CD4-positive, alpha-beta memory T cell (primary cell): Measurements from ENCODE around the gene DOCK1. TPM values are rescaled to one million over a fixed set of nuclear protein-coding genes. Genes with fewer than 3 reads are reported as not detected.

Experiments used
- CTCF ChIA-PET: fragments of 350-600 bp; sonication (Branson Sonifier 250); formaldehyde crosslinking; loops from one replicate; lab custom pipeline; 2021; ENCODE audit warnings: inconsistent platforms; ENCODE audit not compliant: partially characterized antibody; lab: Charles Lee
- POLR2A ChIA-PET: fragments of 350-600 bp; sonication (Branson Sonifier 250); formaldehyde crosslinking; loops from one replicate; lab custom pipeline; 2021; ENCODE audit not compliant: partially characterized antibody; lab: Charles Lee
- DNase-seq, 5 donors: peaks; one replicate each; pipeline versions ENCODE4 v3.0.0 to v3.0.0-alpha.2; 2020 to 2022; ENCODE audit warnings: mixed read lengths in 1 of 5
- H3K27ac ChIP-seq: one replicate; pipeline ENCODE4 v1.7.0; 2013; ENCODE audit warnings: low read depth, low read length
- H3K27me3 ChIP-seq: 2 replicates; pipeline ENCODE4 v1.7.0; 2013; ENCODE audit warnings: mild to moderate bottlenecking, low read length, moderate library complexity; ENCODE audit not compliant: insufficient read depth
- H3K36me3 ChIP-seq: 2 replicates; pipeline ENCODE4 v1.7.0; 2013; ENCODE audit warnings: mild to moderate bottlenecking, low read length, moderate library complexity; ENCODE audit not compliant: insufficient read depth
- H3K4me1 ChIP-seq: 2 replicates; pipeline ENCODE4 v1.7.0; 2013; ENCODE audit warnings: mild to moderate bottlenecking, low read length, moderate library complexity; ENCODE audit not compliant: insufficient read depth
- H3K4me3 ChIP-seq, 2 donors: one replicate each; pipeline ENCODE4 v1.7.0; 2013; ENCODE audit warnings: low read length in 2 of 2, mild to moderate bottlenecking in 1 of 2
- H3K9me3 ChIP-seq, 2 donors: one replicate each; pipeline ENCODE4 v1.7.0; 2013; ENCODE audit warnings: low read length in 2 of 2, control low read depth in 1 of 2; ENCODE audit not compliant: control insufficient read depth in 1 of 2
- H3K27ac Mint-ChIP-seq, 7 donors: one replicate each; pipeline ENCODE4 v1.8.0; 2020 to 2021; ENCODE audit warnings: mixed read lengths in 7 of 7, mild to moderate bottlenecking in 6 of 7, inconsistent platforms in 3 of 7, moderate library complexity in 3 of 7
- H3K27me3 Mint-ChIP-seq, 2 donors: one replicate each; pipeline ENCODE4 v1.8.0; 2020 to 2021; ENCODE audit warnings: mixed read lengths in 2 of 2
- H3K36me3 Mint-ChIP-seq, 2 donors: one replicate each; pipeline ENCODE4 v1.8.0; 2020 to 2021; ENCODE audit warnings: mixed read lengths in 2 of 2, inconsistent platforms in 1 of 2, mild to moderate bottlenecking in 1 of 2
- H3K4me1 Mint-ChIP-seq, 4 donors: one replicate each; pipeline ENCODE4 v1.8.0; 2020 to 2021; ENCODE audit warnings: mixed read lengths in 4 of 4, mild to moderate bottlenecking in 1 of 4
- H3K4me3 Mint-ChIP-seq, 8 donors: one replicate each; pipeline ENCODE4 v1.8.0; 2020 to 2021; ENCODE audit warnings: mixed read lengths in 8 of 8, mild to moderate bottlenecking in 7 of 8, moderate library complexity in 6 of 8, inconsistent platforms in 3 of 8
- H3K9me3 Mint-ChIP-seq, 8 donors: one replicate each; pipeline ENCODE4 v1.8.0; 2020 to 2021; ENCODE audit warnings: mixed read lengths in 8 of 8, mild to moderate bottlenecking in 5 of 8, inconsistent platforms in 3 of 8, moderate library complexity in 1 of 8
- intact Hi-C: fragments of 100-400 bp; cut with micrococcal nuclease; formaldehyde crosslinking; loops from one replicate; pipeline ENCODE4 v1.15.1; 2023
- polyA plus RNA-seq, 2 donors: library from polyadenylated mRNA; unstranded; fragments of 300-500 nt; fragmentation: Illumina TruSeq; gene quantifications; one replicate each; pipeline ENCODE4 v1.2.3, GENCODE V29; 2021
- total RNA-seq, 2 experiments: library from RNA; stranded (reverse); gene quantifications; one replicate each; pipeline ENCODE4 v1.2.3, GENCODE V29; 2021

DOCK1 gene
- total and polyA plus RNA-seq, 4 experiments from 2014 or later = 0.17 TPM; not detected in 2

DNA sequence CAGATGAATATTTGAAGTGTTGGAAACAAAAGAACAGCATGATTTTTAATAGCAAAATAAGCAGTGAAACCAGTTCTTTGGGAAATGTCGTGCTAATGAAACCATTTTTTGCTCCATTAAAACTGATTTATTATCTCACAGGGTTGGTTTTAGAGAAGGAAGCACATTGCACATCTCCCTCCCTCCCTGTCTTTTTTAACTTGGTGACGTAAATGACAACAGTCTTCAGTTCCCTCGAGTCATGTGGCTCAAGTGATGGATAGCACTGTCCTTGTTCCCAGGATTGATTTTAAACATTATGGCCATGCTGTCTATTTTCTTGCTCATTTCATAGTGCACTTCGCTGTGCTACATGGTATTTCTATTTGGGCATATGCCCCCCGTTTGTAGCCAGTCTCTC is 105.9 kb downstream of the DOCK1 start:
- no peak for DNase-seq
- Mint-ChIP-seq H3K27me3 (no peaks in the 10 kb centered on the region), H3K36me3 (no peaks in the 10 kb centered on the region), H3K4me1 (no peaks in the 10 kb centered on the region), H3K4me3 (no peak overlapping the region), H3K27ac (no peak overlapping the region), H3K9me3 (peaks cover 0 to 1% (median 0%) of the 10 kb centered on the region in 8 donors)
- H3K27ac ChIP-seq = no peak overlapping the region
- intact Hi-C loops = no loop called here
- H3K4me3 ChIP-seq = no peak overlapping the region
- ChIA-PET POLR2A (no interaction called here), CTCF (no interaction called here)
- no peaks in the 10 kb centered on the region for H3K9me3 ChIP-seq
- no peaks in the 10 kb centered on the region for H3K27me3 ChIP-seq
- H3K36me3 ChIP-seq = no peaks in the 10 kb centered on the region
- H3K4me1 ChIP-seq = no peaks in the 10 kb centered on the region

DNA sequence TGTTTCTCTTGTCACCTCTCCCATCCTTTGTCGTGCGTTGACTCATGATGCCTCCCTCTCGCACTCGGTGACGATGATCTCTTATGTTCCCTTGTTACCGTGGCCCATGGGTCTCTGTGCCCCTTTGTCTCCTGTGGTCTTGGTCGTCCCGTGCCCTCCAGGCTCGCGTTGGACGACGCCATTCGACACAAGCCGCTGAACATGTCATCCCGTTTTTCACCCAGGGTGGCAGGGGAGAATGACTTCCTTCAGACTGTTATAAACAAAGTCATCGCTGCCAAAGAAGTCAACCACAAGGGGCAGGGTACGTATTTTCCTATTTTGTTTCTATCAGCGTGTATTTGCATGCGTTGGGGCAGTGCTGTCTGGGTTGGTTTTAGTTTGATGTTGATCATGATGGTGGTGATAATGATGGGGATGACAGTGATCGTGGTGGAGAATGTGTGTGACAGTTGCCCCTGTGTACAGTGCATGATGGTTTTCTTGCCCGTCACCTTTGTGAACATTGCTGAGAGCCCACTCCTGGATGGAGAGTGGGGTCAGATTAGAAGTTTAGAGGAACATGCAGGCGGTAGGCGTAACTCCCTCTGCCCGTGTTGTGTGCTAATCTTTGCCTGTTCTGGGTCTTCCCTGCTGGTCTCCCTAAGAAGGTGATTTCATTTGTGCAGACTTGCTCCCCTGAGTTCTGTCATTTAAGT is 107.0 kb downstream of the DOCK1 start:
- Histone ChIP-seq H3K4me3 (no peak overlapping the region), H3K4me1 (no peaks in the 10 kb centered on the region), H3K9me3 (no peaks in the 10 kb centered on the region), H3K36me3 (no peaks in the 10 kb centered on the region), H3K27me3 (no peaks in the 10 kb centered on the region), H3K27ac (no peak overlapping the region)
- no peak overlapping the region for H3K4me3 Mint-ChIP-seq
- H3K27me3 Mint-ChIP-seq = no peaks in the 10 kb centered on the region
- no peak for DNase-seq
- no peaks in the 10 kb centered on the region for H3K4me1 Mint-ChIP-seq
- ChIA-PET CTCF (no interaction called here), POLR2A (no interaction called here)
- intact Hi-C loops = no loop called here
- H3K9me3 Mint-ChIP-seq = peaks cover 0 to 1% (median 0%) of the 10 kb centered on the region in 8 donors
- H3K27ac Mint-ChIP-seq = no peak overlapping the region
- H3K36me3 Mint-ChIP-seq = no peaks in the 10 kb centered on the region

DNA sequence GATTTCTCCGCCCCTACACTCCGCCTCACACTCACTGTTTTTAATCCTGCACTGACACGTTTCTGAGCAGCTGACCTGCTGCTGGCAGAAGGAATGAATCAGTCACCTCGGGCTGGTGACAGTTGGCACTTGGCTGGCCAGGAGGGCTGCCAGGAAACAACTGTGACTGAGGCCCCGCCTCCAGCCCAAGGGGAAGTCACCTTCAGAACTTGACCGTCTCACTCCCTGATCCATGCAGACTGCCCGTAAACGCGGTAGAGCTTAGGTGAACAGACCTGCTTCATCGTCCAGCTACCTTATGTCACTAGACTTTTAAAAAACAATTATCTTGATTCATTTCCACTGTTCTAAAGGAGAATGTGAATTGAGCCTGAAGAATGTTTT is 107.5 kb downstream of the DOCK1 start:
- Mint-ChIP-seq H3K9me3 (peaks cover 0 to 1% (median 0%) of the 10 kb centered on the region in 8 donors), H3K4me3 (no peak overlapping the region), H3K27me3 (no peaks in the 10 kb centered on the region), H3K27ac (no peak overlapping the region), H3K36me3 (no peaks in the 10 kb centered on the region), H3K4me1 (no peaks in the 10 kb centered on the region)
- no peak for DNase-seq
- ChIA-PET CTCF (no interaction called here), POLR2A (no interaction called here)
- Histone ChIP-seq H3K27ac (no peak overlapping the region), H3K4me3 (no peak overlapping the region), H3K36me3 (no peaks in the 10 kb centered on the region), H3K27me3 (no peaks in the 10 kb centered on the region), H3K4me1 (no peaks in the 10 kb centered on the region), H3K9me3 (no peaks in the 10 kb centered on the region)
- intact Hi-C loops = no loop called here

DNA sequence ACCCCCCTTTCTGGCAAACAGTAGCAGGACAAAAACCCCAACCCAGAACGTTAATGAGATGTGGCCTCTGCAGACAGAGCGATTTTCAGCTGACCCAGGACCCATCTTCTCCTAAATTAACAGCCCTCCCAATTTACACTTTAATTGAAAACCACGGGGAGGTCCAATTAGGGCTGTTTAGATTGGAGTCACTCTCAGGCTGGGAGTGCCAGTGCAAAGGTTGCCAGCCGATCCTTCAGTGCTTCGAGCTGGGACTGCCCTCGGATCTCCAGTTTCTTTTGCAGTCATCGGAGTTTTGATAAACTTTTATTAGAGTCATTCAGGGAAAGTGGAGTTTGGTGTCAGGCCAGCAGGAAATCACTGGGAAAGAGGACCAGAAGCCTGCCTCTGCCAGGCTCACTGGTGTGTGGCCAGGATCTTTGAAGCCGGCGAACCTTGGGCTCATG is 108.0 kb downstream of the DOCK1 start:
- POLR2A ChIA-PET = no interaction called here
- no peaks in the 10 kb centered on the region for H3K36me3 Mint-ChIP-seq
- intact Hi-C loops = no loop called here

DNA sequence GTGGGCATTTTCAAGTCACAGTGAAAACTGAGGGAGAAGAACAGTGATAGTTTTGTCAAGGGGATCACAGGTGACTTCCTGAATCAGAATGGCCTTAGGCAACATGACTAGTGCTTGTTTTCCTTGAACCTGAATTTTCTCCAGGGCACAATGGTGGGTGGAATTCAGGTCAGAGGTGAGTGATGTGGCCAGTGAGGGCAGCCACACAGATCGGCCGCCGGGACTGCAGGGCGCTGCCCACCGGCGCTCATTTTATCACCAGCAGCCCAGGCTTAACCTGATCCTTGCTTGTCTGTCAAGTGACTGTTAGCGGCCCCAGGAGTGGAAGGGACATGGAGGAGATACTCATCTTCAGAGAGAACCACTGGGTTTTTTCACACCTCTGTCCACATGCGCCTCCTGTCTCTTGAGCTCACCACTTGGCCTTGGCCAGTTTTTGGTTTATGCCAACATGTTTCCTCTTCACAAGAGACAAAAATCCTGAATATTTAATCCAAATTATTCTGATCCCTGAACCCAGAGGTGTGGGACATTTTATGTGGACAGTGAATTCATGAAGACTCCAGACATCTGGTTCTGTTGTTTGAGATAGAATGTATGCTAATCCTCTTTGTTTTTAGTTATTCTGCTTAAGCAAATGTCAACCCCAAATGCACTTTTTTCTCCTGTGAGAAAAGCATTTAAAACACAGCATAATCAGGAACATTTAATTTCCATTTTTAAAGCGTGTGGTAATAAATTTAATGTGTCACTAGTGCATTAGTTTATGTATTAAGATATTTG is 108.7 kb downstream of the DOCK1 start:
- Mint-ChIP-seq H3K36me3 (no peaks in the 10 kb centered on the region), H3K4me1 (no peaks in the 10 kb centered on the region), H3K9me3 (no peaks in the 10 kb centered on the region), H3K27me3 (no peaks in the 10 kb centered on the region), H3K4me3 (no peak overlapping the region), H3K27ac (no peak overlapping the region)
- POLR2A ChIA-PET = no interaction called here
- intact Hi-C loops = no loop called here
- Histone ChIP-seq H3K9me3 (no peaks in the 10 kb centered on the region), H3K36me3 (no peaks in the 10 kb centered on the region), H3K27me3 (no peaks in the 10 kb centered on the region), H3K27ac (no peak overlapping the region), H3K4me1 (no peaks in the 10 kb centered on the region), H3K4me3 (no peak overlapping the region)
- no peak for DNase-seq
- CTCF ChIA-PET = no interaction called here

More for the DNA sequence above, 108.0 kb downstream of the DOCK1 start:
- Histone ChIP-seq H3K36me3 (no peaks in the 10 kb centered on the region), H3K27me3 (no peaks in the 10 kb centered on the region), H3K4me3 (no peak overlapping the region), H3K27ac (no peak overlapping the region), H3K4me1 (no peaks in the 10 kb centered on the region), H3K9me3 (no peaks in the 10 kb centered on the region)
- no peak for DNase-seq
- H3K4me1 Mint-ChIP-seq = no peaks in the 10 kb centered on the region
- no peaks in the 10 kb centered on the region for H3K27me3 Mint-ChIP-seq
- no peaks in the 10 kb centered on the region for H3K9me3 Mint-ChIP-seq
- no peak overlapping the region for H3K4me3 Mint-ChIP-seq
- H3K27ac Mint-ChIP-seq = no peak overlapping the region
- CTCF ChIA-PET = no interaction called here

DNA sequence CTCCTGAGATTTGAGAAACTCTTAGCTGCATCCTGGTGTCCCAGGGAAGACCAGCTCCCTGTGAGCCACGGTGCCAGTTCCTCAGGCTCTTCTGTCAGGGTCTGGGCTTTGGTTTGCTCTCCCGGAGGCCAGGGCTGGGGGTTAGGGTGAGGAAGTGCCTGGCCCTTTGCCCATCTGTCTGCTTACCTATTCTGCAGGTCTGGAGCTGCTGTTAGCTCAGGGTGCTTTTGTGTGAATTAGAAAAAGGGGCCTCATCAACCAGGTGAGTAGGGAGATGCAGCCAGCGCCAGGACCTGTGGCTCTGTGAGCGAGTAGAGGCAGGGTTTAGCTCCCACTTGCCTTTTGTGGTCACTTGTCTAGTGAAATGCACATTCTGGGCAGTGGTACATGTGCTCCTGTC is 109.4 kb downstream of the DOCK1 start:
- ChIA-PET POLR2A (no interaction called here), CTCF (no interaction called here)
- no peak for DNase-seq
- intact Hi-C loops = no loop called here
- no peaks in the 10 kb centered on the region for H3K9me3 Mint-ChIP-seq
- no peak overlapping the region for H3K4me3 Mint-ChIP-seq
- no peaks in the 10 kb centered on the region for H3K9me3 ChIP-seq
- H3K27ac Mint-ChIP-seq = no peak overlapping the region
- H3K4me1 Mint-ChIP-seq = no peaks in the 10 kb centered on the region
- no peak overlapping the region for H3K27ac ChIP-seq
- H3K36me3 Mint-ChIP-seq = no peaks in the 10 kb centered on the region
- H3K4me1 ChIP-seq = no peaks in the 10 kb centered on the region
- no peaks in the 10 kb centered on the region for H3K36me3 ChIP-seq
- H3K27me3 Mint-ChIP-seq = no peaks in the 10 kb centered on the region
- no peaks in the 10 kb centered on the region for H3K27me3 ChIP-seq
- no peak overlapping the region for H3K4me3 ChIP-seq

DNA sequence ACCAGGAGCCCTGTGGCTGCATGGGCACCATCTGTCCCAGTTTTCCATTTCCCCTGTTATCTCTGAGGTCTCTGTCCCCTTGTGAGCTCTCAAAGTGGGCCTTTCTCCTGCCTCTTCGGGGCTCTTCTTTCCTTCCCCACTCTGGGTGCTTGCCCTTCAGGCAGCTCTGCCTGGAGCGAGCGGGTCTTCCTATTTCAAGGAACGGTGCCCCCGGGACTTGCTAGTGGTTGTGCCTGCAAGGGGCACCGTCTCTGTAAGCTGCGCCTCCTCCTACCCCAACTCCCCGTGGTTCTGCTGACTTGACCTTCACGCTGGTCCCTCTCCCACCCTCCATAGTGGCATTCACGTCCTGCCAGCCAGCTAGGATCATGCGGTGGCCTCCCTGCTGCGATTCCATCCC is 110.1 kb downstream of the DOCK1 start:
- no peak overlapping the region for H3K4me3 Mint-ChIP-seq
- no peak overlapping the region for H3K27ac ChIP-seq
- H3K4me3 ChIP-seq = no peak overlapping the region
- H3K9me3 Mint-ChIP-seq = no peaks in the 10 kb centered on the region
- no peaks in the 10 kb centered on the region for H3K4me1 Mint-ChIP-seq
- H3K27ac Mint-ChIP-seq = no peak overlapping the region
- H3K27me3 Mint-ChIP-seq = no peaks in the 10 kb centered on the region
- H3K9me3 ChIP-seq = no peaks in the 10 kb centered on the region
- ChIA-PET CTCF (no interaction called here), POLR2A (no interaction called here)
- no peak for DNase-seq
- no peaks in the 10 kb centered on the region for H3K27me3 ChIP-seq
- H3K36me3 Mint-ChIP-seq = no peaks in the 10 kb centered on the region
- no peaks in the 10 kb centered on the region for H3K36me3 ChIP-seq
- intact Hi-C loops = no loop called here
- H3K4me1 ChIP-seq = no peaks in the 10 kb centered on the region
